GM19193 (cell line): Measurements from ENCODE around the gene ATF7.

ENCODE experiments used
- POLR2A ChIP-seq: IDR thresholded peaks from 4 replicates; pipeline ENCODE4 v1.6.1; 2011; ENCODE audit not compliant: insufficient read depth, insufficient read length; ENCODE audit errors: extremely low read depth

The ATF7 gene

GRCh38 chr12:53603196-53603595 lies 23.0 kb downstream of the ATF7 start:
- no peak for TF ChIP-seq POLR2A

- TF ChIP-seq POLR2A = no peak
Observed at GRCh38 chr12:53602176-53602864, 23.9 kb downstream of the ATF7 start.

DNA sequence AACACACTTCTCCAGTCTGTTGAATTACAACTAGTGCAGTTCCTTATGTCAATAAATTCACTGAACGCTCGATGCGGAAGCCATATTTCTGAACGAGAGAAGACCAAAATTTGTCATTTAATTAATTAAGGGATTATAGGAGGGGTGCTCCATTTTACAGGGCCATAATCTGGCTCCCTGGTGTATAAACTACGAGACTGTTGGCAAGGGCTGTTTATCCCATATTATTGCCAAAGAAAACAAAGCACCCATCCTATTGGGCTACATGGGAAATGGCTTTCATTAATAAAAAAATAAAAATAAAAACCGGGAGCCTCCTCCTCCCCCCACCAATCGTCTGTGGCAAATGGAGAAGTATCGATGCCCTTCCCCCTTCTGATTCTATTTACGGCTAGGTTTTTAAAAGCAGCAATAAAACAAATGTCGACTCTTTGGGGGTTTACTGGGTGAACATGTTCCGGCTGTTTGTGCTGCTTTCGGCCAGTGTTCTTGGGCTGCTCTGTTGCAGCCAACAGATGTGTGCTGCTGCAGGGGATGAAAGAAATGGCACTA lies 24.8 kb downstream of the ATF7 start:
- TF ChIP-seq POLR2A = no peak

DNA sequence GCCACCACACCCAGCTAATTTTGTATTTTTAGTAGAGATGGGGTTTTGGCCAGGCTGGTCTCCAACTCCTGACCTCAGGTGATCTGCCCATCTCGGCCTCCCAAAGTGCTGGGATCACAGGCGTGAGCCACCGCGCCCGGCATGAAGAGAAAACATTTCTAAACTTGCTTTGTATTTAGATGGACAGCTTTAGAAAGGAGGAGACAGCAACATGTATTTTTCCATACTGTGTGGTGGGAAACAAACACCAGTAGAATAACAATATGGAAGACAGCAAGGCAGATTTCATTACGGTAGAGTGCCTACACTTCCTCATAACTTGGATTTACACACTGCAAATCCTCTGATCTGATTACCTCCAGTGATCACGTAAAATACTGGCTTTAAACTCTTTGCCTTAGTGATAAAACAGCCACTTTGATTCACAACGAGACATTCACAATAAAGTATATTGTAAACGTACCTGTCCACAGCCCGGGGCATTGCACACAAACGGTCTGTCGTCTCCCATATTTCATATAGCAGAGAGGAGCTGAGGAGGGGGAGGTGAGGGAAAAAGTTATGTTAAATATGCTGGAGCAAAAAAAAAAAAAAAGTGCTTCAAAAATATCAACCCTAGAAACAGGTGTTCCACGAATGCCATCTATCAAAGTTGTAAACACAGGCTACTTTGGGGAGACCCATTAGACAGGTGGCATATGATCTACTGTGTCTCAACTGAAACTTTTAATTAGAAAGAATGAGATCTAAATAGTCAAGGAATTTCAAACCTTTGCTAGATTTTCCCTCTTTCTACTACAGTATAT lies 25.5 kb downstream of the ATF7 start:
- no peak for TF ChIP-seq POLR2A

DNA sequence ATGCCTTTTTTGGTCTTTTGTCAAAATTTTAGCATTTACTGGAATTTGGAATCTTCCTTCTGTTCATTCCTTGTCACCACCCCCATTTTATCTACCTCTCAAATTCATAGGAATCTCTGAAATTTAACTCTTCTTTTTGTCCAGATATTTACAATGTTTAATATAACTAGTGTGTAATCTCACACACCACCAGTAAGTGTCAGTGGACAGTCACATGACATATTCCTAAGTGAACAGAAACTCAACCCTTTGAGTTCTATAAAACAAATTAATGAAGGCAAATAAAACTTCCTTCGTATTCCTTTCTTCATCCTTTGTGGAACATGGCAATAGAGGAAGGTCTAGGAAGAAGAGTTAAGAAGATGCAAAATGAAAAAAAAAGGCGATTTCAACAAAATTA lies 26.6 kb downstream of the ATF7 start:
- TF ChIP-seq POLR2A = no peak

DNA sequence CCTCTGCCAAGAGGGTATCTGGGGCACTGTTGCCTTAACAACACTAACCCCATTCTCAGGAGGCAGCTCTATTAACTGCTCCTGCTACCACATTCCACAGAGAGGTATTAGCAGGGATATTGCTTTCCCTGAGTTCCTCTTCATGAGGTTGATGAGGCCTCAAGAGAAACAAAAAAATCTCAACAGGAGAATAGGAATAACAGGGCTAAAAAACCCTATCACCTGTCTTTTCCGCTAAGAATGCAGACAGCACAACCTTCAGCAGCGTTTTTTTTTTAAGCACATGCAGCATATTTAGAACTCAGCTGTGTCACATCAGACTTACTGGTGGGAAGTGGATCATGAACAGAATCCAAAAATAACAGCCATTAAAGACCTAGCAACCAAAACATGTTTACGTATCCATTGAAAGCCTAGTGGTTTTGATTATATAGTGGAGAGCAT lies 29.2 kb downstream of the ATF7 start:
- TF ChIP-seq POLR2A = no peak

DNA sequence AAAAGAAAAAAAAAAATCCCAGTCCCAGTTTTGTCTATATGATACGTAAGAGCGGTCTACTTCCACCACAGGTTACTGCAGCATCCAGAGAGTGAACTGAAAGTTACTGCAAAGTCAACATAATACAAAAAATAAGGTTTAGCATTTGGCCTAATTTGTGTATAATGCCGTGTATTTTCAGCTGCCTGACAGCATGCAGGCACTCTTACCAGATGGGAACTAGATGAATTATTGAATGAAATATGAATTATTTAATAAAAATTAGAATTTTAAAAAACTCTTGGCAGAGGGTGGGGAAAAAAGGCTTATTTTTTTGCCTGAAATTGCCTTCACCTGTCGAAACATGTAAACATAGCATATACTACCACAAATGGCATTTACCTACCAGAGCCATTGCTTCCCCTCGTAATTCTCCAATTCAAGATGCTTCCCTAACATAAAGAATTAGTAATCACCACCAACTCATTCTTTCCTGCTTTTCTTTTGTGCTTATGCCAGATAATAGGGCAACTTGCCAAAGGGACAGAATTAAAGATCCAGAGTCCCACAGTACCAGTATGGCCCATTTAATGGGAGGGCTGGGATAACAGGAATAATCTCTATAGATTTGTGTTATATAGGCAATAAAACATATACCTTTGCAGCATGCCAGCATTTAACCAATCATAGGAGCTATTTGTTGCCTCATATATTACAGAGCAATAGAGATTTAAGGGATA lies 31.1 kb downstream of the ATF7 start:
- TF ChIP-seq POLR2A = no peak

GRCh38 chr12:53593707-53594106 lies 32.5 kb downstream of the ATF7 start:
- TF ChIP-seq POLR2A = no peak

DNA sequence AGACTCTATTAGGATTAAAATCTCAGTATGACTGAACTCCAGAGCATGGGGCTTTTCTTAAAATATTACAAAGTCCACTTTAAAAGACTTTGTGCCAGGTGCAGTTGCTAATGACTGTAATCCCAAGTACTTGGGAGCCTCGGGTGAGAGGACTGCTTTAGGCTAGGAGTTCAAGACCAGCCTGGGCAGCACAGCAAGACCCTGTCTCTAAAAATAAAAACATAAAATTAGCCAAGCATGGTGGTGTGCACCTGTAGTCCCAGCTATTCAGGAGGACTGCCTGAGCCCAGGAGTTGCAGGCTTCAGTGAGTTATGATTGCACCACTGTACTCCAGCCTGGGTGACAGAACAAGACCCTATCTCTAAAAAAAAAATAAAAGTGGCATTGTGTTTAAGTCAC lies 33.2 kb downstream of the ATF7 start:
- TF ChIP-seq POLR2A = no peak

- TF ChIP-seq POLR2A = no peak
Observed at GRCh38 chr12:53592426-53592825, 33.8 kb downstream of the ATF7 start.

GRCh38 chr12:53591301-53592206 lies 34.6 kb downstream of the ATF7 start:
- TF ChIP-seq POLR2A = no peak

DNA sequence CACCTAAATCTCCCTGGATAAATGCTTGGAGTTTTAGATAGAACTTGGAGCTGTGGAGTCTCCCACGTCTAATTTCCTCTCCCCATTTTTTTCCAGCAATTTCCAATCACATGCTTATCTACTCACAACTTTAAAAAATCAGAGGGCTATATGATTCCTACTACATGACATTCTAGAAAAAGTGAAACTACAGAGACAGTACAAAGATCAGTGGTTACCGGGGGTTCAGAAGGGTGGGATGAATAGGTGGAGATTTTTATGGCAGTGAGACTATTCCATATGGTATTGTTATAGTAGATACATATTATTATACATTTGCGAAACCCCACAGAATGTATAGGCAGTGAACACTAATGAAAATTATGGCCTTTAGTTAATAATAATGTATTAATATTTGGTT lies 35.5 kb downstream of the ATF7 start:
- no peak for TF ChIP-seq POLR2A

GRCh38 chr12:53589915-53590314 lies 36.3 kb downstream of the ATF7 start:
- no peak for TF ChIP-seq POLR2A

DNA sequence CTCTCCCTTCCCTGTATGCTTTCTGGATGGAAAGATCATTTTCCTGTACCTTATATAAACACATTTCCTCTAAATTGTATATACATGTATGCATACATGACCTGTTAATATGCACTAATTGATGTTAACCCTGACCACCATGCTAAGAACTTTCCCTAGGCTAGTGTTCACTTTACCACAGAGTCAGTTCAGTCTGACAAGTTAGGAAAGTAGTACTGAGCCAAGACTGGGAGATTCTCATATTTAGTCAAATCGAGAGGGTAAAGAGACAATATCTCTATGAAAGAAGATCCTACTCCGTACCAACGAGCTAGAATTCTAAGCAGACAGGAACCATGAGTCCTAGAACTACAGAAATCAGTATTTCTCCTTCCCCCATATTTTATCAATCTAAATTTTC lies 36.8 kb downstream of the ATF7 start:
- no peak for TF ChIP-seq POLR2A
